Right lobe of liver (tissue), 6 donors: ENCODE results near the gene TDP1. TPM values are rescaled to one million over a fixed set of nuclear protein-coding genes. Genes with fewer than 3 reads are reported as not detected.

Source experiments
- ATAC-seq, 4 donors: fragments of 200-7000 bp; cut with Tn5 transposase; one replicate each; pipeline ENCODE4 v1.9.1; 2020; ENCODE audit warnings: mild to moderate bottlenecking in 4 of 4, moderate library complexity in 4 of 4
- DNase-seq, 3 donors: peaks; one replicate each; pipeline ENCODE4 v3.0.0-alpha.2; 2020
- H3K27ac ChIP-seq, 3 donors: fragments of 200-600 bp; one replicate each; pipeline ENCODE4 v1.8.0; 2022
- H3K27me3 ChIP-seq, 2 donors: fragments of 200-600 bp; one replicate each; pipeline ENCODE4 v1.8.0; 2022
- H3K36me3 ChIP-seq, 4 donors: fragments of 200-600 bp; sonication (generic) in 1 of 4; one replicate each; pipeline versions ENCODE4 v1.5.1 to v1.8.0; 2017 to 2022; ENCODE audit warnings: control low read depth in 1 of 4
- H3K4me1 ChIP-seq, 4 donors: fragments of 200-600 bp; sonication (generic) in 1 of 4; one replicate each; pipeline versions ENCODE4 v1.5.1 to v1.8.0; 2017 to 2022; ENCODE audit warnings: control low read depth in 1 of 4
- H3K4me3 ChIP-seq, 3 donors: fragments of 200-600 bp; one replicate each; pipeline ENCODE4 v1.8.0; 2022
- H3K9me3 ChIP-seq, 4 donors: fragments of 200-600 bp; sonication (generic) in 1 of 4; one replicate each; pipeline versions ENCODE4 v1.5.1 to v1.8.0; 2017 to 2022; ENCODE audit warnings: control low read depth in 1 of 4
- CTCF ChIP-seq, 4 donors: fragments of 200-600 bp in 3 of 4; fragments of 450-650 bp in 1 of 4; IDR thresholded peaks; one replicate each; pipeline versions ENCODE4 v1.5.1 to v1.8.0; 2016 to 2022; ENCODE audit warnings: antibody characterized with exemption in 4 of 4, mild to moderate bottlenecking in 2 of 4
- POLR2A ChIP-seq: fragments of 450-650 bp; IDR thresholded peaks from one replicate; pipeline ENCODE4 v1.6.1; 2017; ENCODE audit warnings: antibody characterized with exemption, mild to moderate bottlenecking
- WGBS: methylation state at CpG from one replicate; pipeline ENCODE4 v1.1.6; 2018; ENCODE audit warnings: low coverage, low lambda C conversion rate; ENCODE audit not compliant: insufficient coverage; ENCODE audit errors: missing lambda C conversion rate; 5-methylcytosine and 5-hydroxymethylcytosine counted together
- intact Hi-C, 2 donors: fragments of 100-400 bp; cut with DNase I; formaldehyde crosslinking; loops; one replicate each; pipeline versions ENCODE4 v1.11.2 to v1.14.1; 2022
- total RNA-seq, 6 experiments: library from RNA; depleted of rRNA in 2 of 6; stranded (reverse); fragments of >200 nt in 2 of 6; fragmentation: NEBNext Ultra II Directional in 3 of 6; extraction: Animal tissue kit (Norgen Biotek cat#: 25700) in 3 of 6; gene quantifications; one replicate each; pipeline versions ENCODE4 v1.1.0 to v1.2.4, GENCODE V29; 2016 to 2023
- donor health status: DM: no; HTN: yes; CAD: no.
- donor health status: DM: no; HTN: no; CAD: no.
- donor health status: DM: no; HTN: no; CAD: no.
- donor health status: DM: no; HTN: yes; CAD: no.
- donor health status: DM: no; HTN: yes; CAD: no.

The TDP1 gene
- total RNA-seq, 6 experiments from 2014 or later = 4.9 to 7.1 (median 6.6) TPM

- no peak overlapping the region for H3K27ac ChIP-seq
- no peak for DNase-seq
- 50% methylated on average over 1 of the region's 1 CpG for WGBS
- no peak for ATAC-seq
- H3K36me3 ChIP-seq = peaks cover 0 to 3% (median 0%) of the 10 kb centered on the region in 4 donors
- TF ChIP-seq CTCF (IDR thresholded peaks at IDR 0.05) (no peak), POLR2A (no peak)
- H3K4me3 ChIP-seq = no peak overlapping the region
- intact Hi-C loops = no loop called here
- no peaks in the 10 kb centered on the region for H3K4me1 ChIP-seq
- no peaks in the 10 kb centered on the region for H3K27me3 ChIP-seq
- H3K9me3 ChIP-seq = no peaks in the 10 kb centered on the region
Measured at GRCh38 chr14:90027842-90028241, 72.1 kb downstream of the TDP1 start.

GRCh38 chr14:90034156-90034555 is 78.4 kb downstream of the TDP1 start:
- no peaks in the 10 kb centered on the region for H3K4me1 ChIP-seq
- intact Hi-C loops = no loop called here
- ATAC-seq (no peak), DNase-seq (no peak)
- H3K27ac ChIP-seq = no peak overlapping the region
- H3K36me3 ChIP-seq = peaks cover 0 to 7% (median 0%) of the 10 kb centered on the region in 4 donors
- no peak for TF ChIP-seq CTCF (IDR thresholded peaks at IDR 0.05)
- TF ChIP-seq POLR2A = no peak
- WGBS = 83% methylated on average over 2 of the region's 2 CpGs
- no peaks in the 10 kb centered on the region for H3K27me3 ChIP-seq
- no peaks in the 10 kb centered on the region for H3K9me3 ChIP-seq
- no peak overlapping the region for H3K4me3 ChIP-seq

GRCh38 chr14:90034835-90035525 is 79.3 kb downstream of the TDP1 start:
- no peak for TF ChIP-seq POLR2A
- TF ChIP-seq CTCF (IDR thresholded peaks at IDR 0.05) = no peak
- DNase-seq (no peak), ATAC-seq (no peak)
- Histone ChIP-seq H3K4me1 (no peaks in the 10 kb centered on the region), H3K27me3 (no peaks in the 10 kb centered on the region), H3K27ac (no peak overlapping the region), H3K36me3 (peaks cover 0 to 7% (median 0%) of the 10 kb centered on the region in 4 donors), H3K4me3 (no peak overlapping the region), H3K9me3 (no peaks in the 10 kb centered on the region)
- 90% methylated on average over 6 of the region's 6 CpGs for WGBS
- intact Hi-C loops = no loop called here

GRCh38 chr14:90039253-90040010 is 83.7 kb downstream of the TDP1 start:
- intact Hi-C loops = no loop called here
- 97% methylated on average over 8 of the region's 11 CpGs for WGBS
- no peak for DNase-seq
- Histone ChIP-seq H3K27ac (no peak overlapping the region), H3K27me3 (no peaks in the 10 kb centered on the region), H3K4me1 (no peaks in the 10 kb centered on the region), H3K9me3 (no peaks in the 10 kb centered on the region), H3K4me3 (no peak overlapping the region), H3K36me3 (peaks cover 0 to under 1% (median 0%) of the 10 kb centered on the region in 4 donors)
- no peak for ATAC-seq
- TF ChIP-seq POLR2A (no peak), CTCF (IDR thresholded peaks at IDR 0.05) (no peak)
